GM18858 (cell line): ENCODE data around the gene HNRNPH3.

ENCODE experiments used
- ATAC-seq: cut with Tn5 transposase; IDR thresholded peaks from one replicate; pipeline ENCODE4 v1.9.1; 2021; ENCODE audit not compliant: unreplicated experiment

HNRNPH3 gene

GRCh38 chr10:68371604-68372003 is 39.7 kb downstream of the HNRNPH3 start:
- no peak for ATAC-seq

GRCh38 chr10:68385740-68386139 is 53.9 kb downstream of the HNRNPH3 start:
- ATAC-seq: no peak
